Right lobe of liver (tissue), 4 donors: ENCODE results near the gene TMEM272.

Experiments
- CTCF ChIP-seq, 4 donors: fragments of 200-600 bp in 3 of 4; fragments of 450-650 bp in 1 of 4; IDR thresholded peaks; one replicate each; pipeline versions ENCODE4 v1.5.1 to v1.8.0; 2016 to 2022; ENCODE audit warnings: antibody characterized with exemption in 4 of 4, mild to moderate bottlenecking in 2 of 4
- POLR2A ChIP-seq: fragments of 450-650 bp; IDR thresholded peaks from one replicate; pipeline ENCODE4 v1.6.1; 2017; ENCODE audit warnings: antibody characterized with exemption, mild to moderate bottlenecking
- donor health status: DM: no; HTN: no; CAD: no.
- donor health status: DM: no; HTN: no; CAD: no.
- donor health status: DM: no; HTN: yes; CAD: no.

GRCh38 chr13:51784097-51784496 lies 60.9 kb downstream of the TMEM272 start:
- no peak for TF ChIP-seq CTCF (IDR thresholded peaks at IDR 0.05)
- no peak for TF ChIP-seq POLR2A
